ENCODE results near the gene HVCN1.

GRCh38 chr12:110616471-110617115, 72.3 kb downstream of the HVCN1 start:
- TF ChIP-seq CTCF (IDR thresholded peaks at IDR 0.05) (no peak), JUNB (IDR thresholded peaks at IDR 0.05) (no peak), POLR2AphosphoS2 (conservative IDR thresholded peaks at IDR 0.05; ENCODE audit: low read length) (no peak), EP300 (IDR thresholded peaks at IDR 0.05) (no peak), RNF2 (IDR thresholded peaks at IDR 0.05; ENCODE audit: borderline replicate concordance, low read depth) (no peak), NFE2L2 (conservative IDR thresholded peaks at IDR 0.05; ENCODE audit: low read length) (no peak), REST (IDR thresholded peaks at IDR 0.05) (no peak)
